ENCODE data around the gene MGA.

GRCh38 chr15:41809121-41809520 lies 148.9 kb downstream of the MGA start:
- TF ChIP-seq CTCF (IDR thresholded peaks at IDR 0.05) = no peak
- no peak for TF ChIP-seq POLR2AphosphoS5 (IDR thresholded peaks at IDR 0.05)

All from breast epithelium (tissue), 3 donors.